K562 (cell line): ENCODE data around the gene ST14.
A peak's percentile ranks its signal among the peaks of the same experiment; 100 is the strongest.

Experiments used
- CEBPB ChIP-seq: fragments of 450-650 bp; IDR thresholded peaks from 2 replicates; pipeline ENCODE4 v1.6.1; 2016; ENCODE audit warnings: missing genetic modification characterization, missing compliant biosample characterization
- EZH2 ChIP-seq: IDR thresholded peaks from 2 replicates; pipeline ENCODE4 v1.6.1; 2012; ENCODE audit warnings: low read depth, mild to moderate bottlenecking, inconsistent platforms, low read length, borderline replicate concordance
- JUND ChIP-seq, 2 experiments: IDR thresholded peaks; 2 replicates in 1 of 2; 3 replicates in 1 of 2; pipeline ENCODE4 v1.6.1; 2011; ENCODE audit warnings: borderline replicate concordance in 2 of 2, low read depth in 2 of 2, low read length in 2 of 2, improper control_type of control experiment in 1 of 2, missing biosample characterization in 1 of 2, missing genetic modification characterization in 1 of 2, missing genetic modification reagents in 1 of 2
- POLR2A ChIP-seq: fragments of 450-650 bp; conservative IDR thresholded peaks from 2 replicates; pipeline ENCODE4 v1.6.1; 2016
- RAD51 ChIP-seq: fragments of 450-650 bp; IDR thresholded peaks from 2 replicates; pipeline ENCODE4 v1.7.1; 2016; ENCODE audit warnings: low read depth, mild to moderate bottlenecking, borderline replicate concordance

- no peak for TF ChIP-seq CEBPB (tag)
- no peak for TF ChIP-seq RAD51
- TF ChIP-seq JUND (IDR thresholded peaks at IDR 0.05; ENCODE audit: borderline replicate concordance, low read depth, low read length) = peak; percentile 52; the same call in 1 of the 2 replicates
- no peak for TF ChIP-seq JUND (tag; IDR thresholded peaks at IDR 0.05; ENCODE audit: borderline replicate concordance, low read depth, low read length)
- no peak for TF ChIP-seq POLR2A
- no peak for TF ChIP-seq EZH2
Observed at GRCh38 chr11:130156108-130157022, 3.2 kb upstream of the ST14 start.
